ENCODE data around the gene ITPKB. TPM values are rescaled to one million over a fixed set of nuclear protein-coding genes. Genes with fewer than 3 reads are reported as not detected.

The ITPKB gene
- polyA plus RNA-seq, 1 of the 3 experiments (the other 2 are of a cell fraction): 2.4 TPM

DNA sequence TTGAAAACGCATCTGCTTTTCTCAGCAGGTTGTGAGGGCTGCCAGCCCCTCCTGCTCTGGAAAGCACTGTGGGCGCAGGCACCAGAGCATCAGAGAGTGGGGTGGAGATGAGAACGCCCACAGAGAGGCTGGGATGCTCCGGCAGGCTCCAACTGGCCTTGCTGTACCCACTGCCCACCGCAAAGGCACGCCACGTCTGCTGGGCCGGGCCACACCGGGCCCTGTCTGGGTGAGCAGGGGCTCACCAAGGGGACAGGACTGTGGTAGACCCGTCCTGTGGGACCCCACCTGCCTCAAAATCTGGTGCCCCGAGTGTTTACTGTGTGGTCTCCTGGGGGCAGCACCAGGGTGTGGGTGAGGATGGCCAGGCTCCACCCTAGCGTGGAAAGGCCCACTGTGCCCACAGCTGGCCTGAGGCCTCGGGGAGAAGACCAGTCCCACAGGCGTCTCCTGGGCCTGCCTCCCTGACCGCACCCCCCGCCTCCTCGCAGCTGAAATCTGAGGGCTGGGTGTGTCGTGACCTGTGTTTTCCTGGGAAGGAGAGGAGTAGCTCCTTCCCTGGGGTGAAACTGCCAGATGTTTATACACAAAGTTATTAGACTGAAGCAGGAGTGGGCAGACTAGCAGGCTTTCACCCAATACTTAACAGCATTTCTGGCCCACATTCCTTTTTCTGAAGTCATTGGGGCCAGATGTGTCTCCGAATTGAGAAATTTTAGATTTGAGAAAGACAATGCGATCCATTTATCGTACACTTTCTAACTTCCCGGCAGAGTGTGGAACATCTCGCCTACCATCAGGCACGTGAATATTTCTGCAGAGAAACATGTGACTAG, 136.7 kb downstream of the ITPKB start:
- 71% methylated on average over 18 of the region's 24 CpGs for WGBS (ENCODE audit: low lambda C conversion rate)
- no peak for DNase-seq
- Histone ChIP-seq H3K9me3 (no peaks in the 10 kb centered on the region), H3K27ac (ENCODE audit: low read depth in 2 of 2, low read length in 1 of 2) (no peak overlapping the region), H3K4me1 (ENCODE audit: control insufficient read depth in 1 of 2, insufficient read depth in 2 of 2, low read depth in 1 of 2, low read length in 1 of 2) (peaks cover 0 to 6% of the 10 kb centered on the region in 2 experiments; a peak in 1 of 4 replicates), H4K20me1 (ENCODE audit: insufficient read depth) (no peaks in the 10 kb centered on the region), H2AFZ (ENCODE audit: low read depth) (no peak overlapping the region), H3K9me2 (no peaks in the 10 kb centered on the region), H3F3A (replicated peaks; ENCODE audit: insufficient read depth) (no peaks in the 10 kb centered on the region), H3K9ac (no peak overlapping the region), H3K4me3 (ENCODE audit: low read depth in 2 of 2, low read length in 1 of 2) (no peak overlapping the region), H3K36me3 (replicated peaks in 1 of 2; ENCODE audit: control insufficient read depth in 1 of 2, insufficient read depth in 2 of 2, low read length in 1 of 2) (no peaks in the 10 kb centered on the region), H3K79me2 (ENCODE audit: insufficient read depth) (no peaks in the 10 kb centered on the region), H3K4me2 (no peak overlapping the region), H3K27me3 (ENCODE audit: insufficient read depth) (no peaks in the 10 kb centered on the region; the same call in 1 of the 2 replicates)
- ChIA-PET CTCF (interaction anchor here (1.0 to 6.1 kb wide), 3 partner anchors 24 to 266 kb away, joined by 4 to 49 read pairs (median 4); partner anchors contain the start of gene STUM), POLR2A (no interaction called here)
- TF ChIP-seq CHD2 (IDR thresholded peaks at IDR 0.05; ENCODE audit: low read length, partially characterized antibody) (no peak), SMC3 (IDR thresholded peaks at IDR 0.05; ENCODE audit: low read depth, low read length) (no peak), FOSL2 (IDR thresholded peaks at IDR 0.05; ENCODE audit: borderline replicate concordance, low read depth) (no peak), EZH2phosphoT487 (IDR thresholded peaks at IDR 0.05; ENCODE audit: borderline replicate concordance, low read depth) (no peak), TEAD4 (IDR thresholded peaks at IDR 0.05; ENCODE audit: borderline replicate concordance, insufficient read depth) (no peak), POLR2AphosphoS5 (IDR thresholded peaks at IDR 0.05; ENCODE audit: low read depth, low read length) (no peak), EP300 (IDR thresholded peaks at IDR 0.05; ENCODE audit: borderline replicate concordance in 1 of 2, low read depth in 1 of 2, low read length in 1 of 2) (no peak), YY1 (IDR thresholded peaks at IDR 0.05; ENCODE audit: low read depth) (no peak), GATA2 (CRISPR knock-in tag; IDR thresholded peaks at IDR 0.05) (no peak), FOXJ3 (CRISPR knock-in tag; IDR thresholded peaks at IDR 0.05) (no peak), JUND (IDR thresholded peaks at IDR 0.05) (no peak), SIN3A (IDR thresholded peaks at IDR 0.05; ENCODE audit: borderline replicate concordance, low read depth, low read length) (no peak), RXRA (IDR thresholded peaks at IDR 0.05; ENCODE audit: borderline replicate concordance, low read depth) (no peak)
- TF ChIP-seq, protein P1, sequence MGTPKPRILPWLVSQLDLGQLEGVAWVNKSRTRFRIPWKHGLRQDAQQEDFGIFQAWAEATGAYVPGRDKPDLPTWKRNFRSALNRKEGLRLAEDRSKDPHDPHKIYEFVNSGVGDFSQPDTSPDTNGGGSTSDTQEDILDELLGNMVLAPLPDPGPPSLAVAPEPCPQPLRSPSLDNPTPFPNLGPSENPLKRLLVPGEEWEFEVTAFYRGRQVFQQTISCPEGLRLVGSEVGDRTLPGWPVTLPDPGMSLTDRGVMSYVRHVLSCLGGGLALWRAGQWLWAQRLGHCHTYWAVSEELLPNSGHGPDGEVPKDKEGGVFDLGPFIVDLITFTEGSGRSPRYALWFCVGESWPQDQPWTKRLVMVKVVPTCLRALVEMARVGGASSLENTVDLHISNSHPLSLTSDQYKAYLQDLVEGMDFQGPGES (IDR thresholded peaks at IDR 0.05; ENCODE audit: low read depth, low read length): no peak
- TF ChIP-seq, protein P2, sequence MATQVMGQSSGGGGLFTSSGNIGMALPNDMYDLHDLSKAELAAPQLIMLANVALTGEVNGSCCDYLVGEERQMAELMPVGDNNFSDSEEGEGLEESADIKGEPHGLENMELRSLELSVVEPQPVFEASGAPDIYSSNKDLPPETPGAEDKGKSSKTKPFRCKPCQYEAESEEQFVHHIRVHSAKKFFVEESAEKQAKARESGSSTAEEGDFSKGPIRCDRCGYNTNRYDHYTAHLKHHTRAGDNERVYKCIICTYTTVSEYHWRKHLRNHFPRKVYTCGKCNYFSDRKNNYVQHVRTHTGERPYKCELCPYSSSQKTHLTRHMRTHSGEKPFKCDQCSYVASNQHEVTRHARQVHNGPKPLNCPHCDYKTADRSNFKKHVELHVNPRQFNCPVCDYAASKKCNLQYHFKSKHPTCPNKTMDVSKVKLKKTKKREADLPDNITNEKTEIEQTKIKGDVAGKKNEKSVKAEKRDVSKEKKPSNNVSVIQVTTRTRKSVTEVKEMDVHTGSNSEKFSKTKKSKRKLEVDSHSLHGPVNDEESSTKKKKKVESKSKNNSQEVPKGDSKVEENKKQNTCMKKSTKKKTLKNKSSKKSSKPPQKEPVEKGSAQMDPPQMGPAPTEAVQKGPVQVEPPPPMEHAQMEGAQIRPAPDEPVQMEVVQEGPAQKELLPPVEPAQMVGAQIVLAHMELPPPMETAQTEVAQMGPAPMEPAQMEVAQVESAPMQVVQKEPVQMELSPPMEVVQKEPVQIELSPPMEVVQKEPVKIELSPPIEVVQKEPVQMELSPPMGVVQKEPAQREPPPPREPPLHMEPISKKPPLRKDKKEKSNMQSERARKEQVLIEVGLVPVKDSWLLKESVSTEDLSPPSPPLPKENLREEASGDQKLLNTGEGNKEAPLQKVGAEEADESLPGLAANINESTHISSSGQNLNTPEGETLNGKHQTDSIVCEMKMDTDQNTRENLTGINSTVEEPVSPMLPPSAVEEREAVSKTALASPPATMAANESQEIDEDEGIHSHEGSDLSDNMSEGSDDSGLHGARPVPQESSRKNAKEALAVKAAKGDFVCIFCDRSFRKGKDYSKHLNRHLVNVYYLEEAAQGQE (IDR thresholded peaks at IDR 0.05; ENCODE audit: low read depth, low read length): no peak
- TF ChIP-seq, protein P3, sequence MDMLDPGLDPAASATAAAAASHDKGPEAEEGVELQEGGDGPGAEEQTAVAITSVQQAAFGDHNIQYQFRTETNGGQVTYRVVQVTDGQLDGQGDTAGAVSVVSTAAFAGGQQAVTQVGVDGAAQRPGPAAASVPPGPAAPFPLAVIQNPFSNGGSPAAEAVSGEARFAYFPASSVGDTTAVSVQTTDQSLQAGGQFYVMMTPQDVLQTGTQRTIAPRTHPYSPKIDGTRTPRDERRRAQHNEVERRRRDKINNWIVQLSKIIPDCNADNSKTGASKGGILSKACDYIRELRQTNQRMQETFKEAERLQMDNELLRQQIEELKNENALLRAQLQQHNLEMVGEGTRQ (IDR thresholded peaks at IDR 0.05; ENCODE audit: borderline replicate concordance, low read depth, low read length): no peak
- TF ChIP-seq, protein P4, sequence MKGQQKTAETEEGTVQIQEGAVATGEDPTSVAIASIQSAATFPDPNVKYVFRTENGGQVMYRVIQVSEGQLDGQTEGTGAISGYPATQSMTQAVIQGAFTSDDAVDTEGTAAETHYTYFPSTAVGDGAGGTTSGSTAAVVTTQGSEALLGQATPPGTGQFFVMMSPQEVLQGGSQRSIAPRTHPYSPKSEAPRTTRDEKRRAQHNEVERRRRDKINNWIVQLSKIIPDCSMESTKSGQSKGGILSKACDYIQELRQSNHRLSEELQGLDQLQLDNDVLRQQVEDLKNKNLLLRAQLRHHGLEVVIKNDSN (IDR thresholded peaks at IDR 0.05; ENCODE audit: borderline replicate concordance, low read depth): no peak
